ENCODE results near the gene MSH3.

DNA sequence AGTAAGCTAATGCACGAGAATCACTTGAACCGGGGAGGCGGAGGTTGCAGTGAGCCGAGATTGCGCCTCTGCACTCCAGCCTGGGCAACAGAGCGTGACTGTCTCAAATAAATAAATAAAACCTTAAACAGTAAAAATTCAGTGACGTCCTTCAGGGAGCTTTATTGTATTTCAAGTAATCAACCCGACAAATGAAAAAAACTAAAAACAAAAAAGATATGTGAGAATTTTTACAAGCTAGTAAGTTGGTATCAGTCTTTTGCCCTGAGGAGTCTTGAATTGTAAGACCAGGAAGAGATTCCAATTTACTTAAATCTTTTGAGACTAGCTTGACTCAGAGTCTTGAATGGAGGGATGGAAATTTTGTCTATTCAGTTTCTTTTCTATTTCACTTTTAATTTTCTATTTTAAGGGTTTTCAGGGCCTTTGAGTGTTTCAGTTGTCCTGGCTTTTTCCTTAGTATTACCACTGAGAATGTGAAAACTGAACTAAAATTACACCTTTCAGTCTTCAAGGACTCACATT lies 126.4 kb downstream of the MSH3 start:
- TF ChIP-seq EP300 (IDR thresholded peaks at IDR 0.05; ENCODE audit: borderline replicate concordance): no peak
- TF ChIP-seq, protein P1, sequence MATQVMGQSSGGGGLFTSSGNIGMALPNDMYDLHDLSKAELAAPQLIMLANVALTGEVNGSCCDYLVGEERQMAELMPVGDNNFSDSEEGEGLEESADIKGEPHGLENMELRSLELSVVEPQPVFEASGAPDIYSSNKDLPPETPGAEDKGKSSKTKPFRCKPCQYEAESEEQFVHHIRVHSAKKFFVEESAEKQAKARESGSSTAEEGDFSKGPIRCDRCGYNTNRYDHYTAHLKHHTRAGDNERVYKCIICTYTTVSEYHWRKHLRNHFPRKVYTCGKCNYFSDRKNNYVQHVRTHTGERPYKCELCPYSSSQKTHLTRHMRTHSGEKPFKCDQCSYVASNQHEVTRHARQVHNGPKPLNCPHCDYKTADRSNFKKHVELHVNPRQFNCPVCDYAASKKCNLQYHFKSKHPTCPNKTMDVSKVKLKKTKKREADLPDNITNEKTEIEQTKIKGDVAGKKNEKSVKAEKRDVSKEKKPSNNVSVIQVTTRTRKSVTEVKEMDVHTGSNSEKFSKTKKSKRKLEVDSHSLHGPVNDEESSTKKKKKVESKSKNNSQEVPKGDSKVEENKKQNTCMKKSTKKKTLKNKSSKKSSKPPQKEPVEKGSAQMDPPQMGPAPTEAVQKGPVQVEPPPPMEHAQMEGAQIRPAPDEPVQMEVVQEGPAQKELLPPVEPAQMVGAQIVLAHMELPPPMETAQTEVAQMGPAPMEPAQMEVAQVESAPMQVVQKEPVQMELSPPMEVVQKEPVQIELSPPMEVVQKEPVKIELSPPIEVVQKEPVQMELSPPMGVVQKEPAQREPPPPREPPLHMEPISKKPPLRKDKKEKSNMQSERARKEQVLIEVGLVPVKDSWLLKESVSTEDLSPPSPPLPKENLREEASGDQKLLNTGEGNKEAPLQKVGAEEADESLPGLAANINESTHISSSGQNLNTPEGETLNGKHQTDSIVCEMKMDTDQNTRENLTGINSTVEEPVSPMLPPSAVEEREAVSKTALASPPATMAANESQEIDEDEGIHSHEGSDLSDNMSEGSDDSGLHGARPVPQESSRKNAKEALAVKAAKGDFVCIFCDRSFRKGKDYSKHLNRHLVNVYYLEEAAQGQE (IDR thresholded peaks at IDR 0.05; ENCODE audit: low read depth): no peak
- no peak for TF ChIP-seq EGR1 (IDR thresholded peaks at IDR 0.05)
- TF ChIP-seq TEAD4 (IDR thresholded peaks at IDR 0.05): no peak
- TF ChIP-seq TAF1 (IDR thresholded peaks at IDR 0.05; ENCODE audit: low read depth): no peak
- no peak for TF ChIP-seq CREB1 (IDR thresholded peaks at IDR 0.05; ENCODE audit: low read depth)
- no peak for TF ChIP-seq NFIC (IDR thresholded peaks at IDR 0.05)
- no peak for TF ChIP-seq CEBPB (IDR thresholded peaks at IDR 0.05)
- no peak for TF ChIP-seq MAX (IDR thresholded peaks at IDR 0.05)
- no peak for TF ChIP-seq YY1 (IDR thresholded peaks at IDR 0.05; ENCODE audit: low read depth)
- no peak for TF ChIP-seq RAD21 (IDR thresholded peaks at IDR 0.05; ENCODE audit: low read depth)
- TF ChIP-seq FOXM1 (IDR thresholded peaks at IDR 0.05; ENCODE audit: borderline replicate concordance, low read depth): no peak
